H1 (cell line): ENCODE results near the gene NOD2. TPM values are rescaled to one million over a fixed set of nuclear protein-coding genes. Genes with fewer than 3 reads are reported as not detected.

ENCODE experiments used
- CEBPB ChIP-seq: IDR thresholded peaks from 2 replicates; pipeline ENCODE4 v1.6.1; 2012; ENCODE audit warnings: low read depth, low read length
- CHD1 ChIP-seq: IDR thresholded peaks from 2 replicates; pipeline ENCODE4 v1.6.1; 2012; ENCODE audit warnings: low read depth, low read length, improper control_type of control experiment
- FOSL1 ChIP-seq: IDR thresholded peaks from 2 replicates; pipeline ENCODE4 v1.6.1; 2011; ENCODE audit warnings: mild to moderate bottlenecking, low read depth, low read length, moderate library complexity; ENCODE audit not compliant: insufficient read depth
- JUN ChIP-seq: IDR thresholded peaks from 2 replicates; pipeline ENCODE4 v1.6.1; 2011; ENCODE audit warnings: low read depth, mild to moderate bottlenecking, improper control_type of control experiment, low read length
- MAFK ChIP-seq: IDR thresholded peaks from 2 replicates; pipeline ENCODE4 v1.6.1; 2012; ENCODE audit warnings: low read depth, mild to moderate bottlenecking, improper control_type of control experiment, low read length
- SIX5 ChIP-seq: IDR thresholded peaks from 2 replicates; pipeline ENCODE4 v1.6.1; 2011; ENCODE audit warnings: mild to moderate bottlenecking, low read depth, low read length
- TAF7 ChIP-seq: optimal IDR thresholded peaks from 2 replicates; pipeline ENCODE3; 2011; ENCODE audit warnings: low read depth, mild to moderate bottlenecking, inconsistent platforms, low read length, moderate library complexity, borderline replicate concordance
- TEAD4 ChIP-seq: IDR thresholded peaks from 2 replicates; pipeline ENCODE4 v1.6.1; 2012; ENCODE audit warnings: low read depth, low read length, inconsistent platforms, mixed read lengths
- polyA plus RNA-seq, 7 experiments: library from polyadenylated mRNA; depleted of rRNA in 3 of 7; stranded (reverse) in 5 of 7; unstranded in 2 of 7; fragments of >200 nt in 5 of 7; fragments of 200-250 nt in 2 of 7; gene quantifications; 1 replicate in 5 of 7; 2 replicates in 1 of 7; 4 replicates in 1 of 7; pipeline versions ENCODE4 v1.2.1 to v1.2.3, GENCODE V29; 2011 to 2013; ENCODE audit warnings: missing spikeins in 2 of 7, mixed read lengths in 2 of 7
- total RNA-seq: library from RNA; stranded (reverse); fragmentation: NEBNext Ultra II Directional; extraction: Animal tissue kit (Norgen Biotek cat#: 25700); gene quantifications from 2 replicates; pipeline ENCODE4 v1.2.1, GENCODE V29; 2021
- TF ChIP-seq, protein P1 (sequence below): IDR thresholded peaks from 2 replicates; pipeline ENCODE4 v1.6.1; 2011; ENCODE audit warnings: low read depth, mild to moderate bottlenecking, low read length; ENCODE audit not compliant: insufficient read depth

Gene NOD2
- total and polyA plus RNA-seq, 2 of the 8 experiments (the other 6 are each of a cell fraction or from before 2014, with no cell fraction given): 0.37 to 0.42 TPM

DNA sequence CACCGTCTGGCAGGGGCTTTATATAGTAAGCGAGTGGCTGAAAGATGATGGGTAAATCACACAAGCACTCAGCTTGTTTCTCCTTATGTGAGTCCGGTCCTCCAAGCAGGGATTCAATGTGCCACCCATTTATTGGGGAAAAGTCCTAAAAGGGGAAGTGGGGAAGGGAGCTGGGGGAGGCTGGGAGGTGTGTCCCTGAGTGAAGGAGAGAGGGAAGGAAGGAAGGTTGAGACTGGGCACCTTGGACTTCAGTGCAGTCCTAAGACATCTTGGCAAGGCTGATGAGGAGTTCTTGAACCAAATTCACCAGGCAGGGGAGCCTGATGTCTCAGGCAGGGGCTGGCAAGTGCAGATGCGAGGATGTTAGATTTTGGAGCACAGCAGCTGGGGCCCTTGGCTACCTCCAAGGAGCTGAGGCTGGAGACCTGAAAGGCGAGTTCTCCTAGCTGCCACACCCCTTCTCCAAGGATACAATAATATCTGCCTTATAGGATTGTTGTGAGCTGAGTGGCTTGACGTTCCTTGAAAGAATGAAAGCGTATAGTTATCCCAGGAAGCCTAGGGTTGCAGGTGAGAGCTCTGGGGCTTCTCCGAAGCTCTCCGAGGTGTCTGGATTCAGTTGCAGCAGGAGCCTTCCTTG is 25.5 kb downstream of the NOD2 start (continued):
- TF ChIP-seq CHD1: no peak
- TF ChIP-seq JUN: no peak
- TF ChIP-seq, protein P1, sequence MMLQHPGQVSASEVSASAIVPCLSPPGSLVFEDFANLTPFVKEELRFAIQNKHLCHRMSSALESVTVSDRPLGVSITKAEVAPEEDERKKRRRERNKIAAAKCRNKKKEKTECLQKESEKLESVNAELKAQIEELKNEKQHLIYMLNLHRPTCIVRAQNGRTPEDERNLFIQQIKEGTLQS: no peak
- TF ChIP-seq TAF7: no peak
- no peak for TF ChIP-seq TEAD4
- no peak for TF ChIP-seq MAFK
- no peak for TF ChIP-seq CEBPB
- no peak for TF ChIP-seq FOSL1
- no peak for TF ChIP-seq SIX5
